Activated CD4-positive, alpha-beta T cell treated with anti-CD3 and anti-CD28 coated beads for 36 hours (primary cell): ENCODE data around the gene RNF44. TPM values are rescaled to one million over a fixed set of nuclear protein-coding genes. Genes with fewer than 3 reads are reported as not detected.

Experiments
- ATAC-seq: fragments of 200-7000 bp; cut with Tn5 transposase; one replicate; pipeline ENCODE4 v1.10.0; 2021; ENCODE audit warnings: mild to moderate bottlenecking, moderate library complexity
- CTCF ChIA-PET: fragments of 350-600 bp; sonication (Branson Sonifier 250); formaldehyde crosslinking; loops from one replicate; lab custom pipeline; 2021; ENCODE audit warnings: antibody characterized with exemption; lab: Charles Lee
- POLR2A ChIA-PET: fragments of 350-600 bp; sonication (Branson Sonifier 250); formaldehyde crosslinking; loops from one replicate; lab custom pipeline; 2021; ENCODE audit warnings: antibody characterized with exemption, inconsistent platforms; lab: Charles Lee
- DNase-seq: peaks from one replicate; pipeline ENCODE4 v3.0.0-alpha.2; 2020
- H3K27ac Mint-ChIP-seq: one replicate; pipeline ENCODE4 v1.8.0; 2021; ENCODE audit warnings: mixed read lengths
- H3K27me3 Mint-ChIP-seq: one replicate; pipeline ENCODE4 v1.8.0; 2021; ENCODE audit warnings: mixed read lengths
- H3K36me3 Mint-ChIP-seq: one replicate; pipeline ENCODE4 v1.8.0; 2021; ENCODE audit warnings: low read depth, mixed read lengths
- H3K4me1 Mint-ChIP-seq: one replicate; pipeline ENCODE4 v1.8.0; 2021; ENCODE audit warnings: mixed read lengths
- H3K4me3 Mint-ChIP-seq: one replicate; pipeline ENCODE4 v1.8.0; 2021; ENCODE audit warnings: mild to moderate bottlenecking, moderate library complexity, mixed read lengths
- H3K9me3 Mint-ChIP-seq: one replicate; pipeline ENCODE4 v1.8.0; 2021; ENCODE audit warnings: low read depth, mixed read lengths
- intact Hi-C, 2 experiments: fragments of 100-400 bp; cut with DNase I in 1 of 2; cut with micrococcal nuclease in 1 of 2; formaldehyde crosslinking; loops; one replicate each; pipeline versions ENCODE4 v1.14.2 to v1.15.1; 2022 to 2024; cut with DNase I, micrococcal nuclease
- total RNA-seq, 2 experiments: library from RNA; stranded (reverse); gene quantifications; one replicate each; pipeline ENCODE4 v1.2.3, GENCODE V29; 2021

Gene RNF44
- total RNA-seq, 2 experiments from 2014 or later: 61.6 to 62.9 TPM

GRCh38 chr5:176521286-176521685, 15.9 kb downstream of the RNF44 start:
- no peak overlapping the region for H3K4me3 Mint-ChIP-seq
- ATAC-seq (no peak), DNase-seq (no peak)
- ChIA-PET POLR2A (interaction anchor here (0.8 kb wide), 1 partner anchor 1683 kb away, joined by 4 read pairs; no protein-coding TSS in a partner anchor), CTCF (interaction anchor here (0.9 kb wide), 1 partner anchor 19 kb away, joined by 3 read pairs; no protein-coding TSS in a partner anchor)
- H3K27ac Mint-ChIP-seq: no peak overlapping the region
- no peaks in the 10 kb centered on the region for H3K9me3 Mint-ChIP-seq
- H3K27me3 Mint-ChIP-seq: no peaks in the 10 kb centered on the region
- H3K4me1 Mint-ChIP-seq: peaks cover 14% of the 10 kb centered on the region
- no peaks in the 10 kb centered on the region for H3K36me3 Mint-ChIP-seq
- intact Hi-C loops: no loop called here

- ATAC-seq: no peak
These were observed 17.1 kb downstream of the RNF44 start for GRCh38 chr5:176519810-176520720.

GRCh38 chr5:176517053-176517661, 20.0 kb downstream of the RNF44 start:
- Mint-ChIP-seq H3K4me3 (no peak overlapping the region), H3K9me3 (no peaks in the 10 kb centered on the region), H3K27me3 (no peaks in the 10 kb centered on the region), H3K36me3 (no peaks in the 10 kb centered on the region), H3K4me1 (peaks cover 8% of the 10 kb centered on the region), H3K27ac (no peak overlapping the region)
- no peak for ATAC-seq
- no peak for DNase-seq
- intact Hi-C loops: no loop called here
- ChIA-PET POLR2A (no interaction called here), CTCF (no interaction called here)

More at GRCh38 chr5:176519810-176520720, 17.1 kb downstream of the RNF44 start:
- intact Hi-C loops: no loop called here
- ChIA-PET CTCF (no interaction called here), POLR2A (no interaction called here)
- Mint-ChIP-seq H3K9me3 (no peaks in the 10 kb centered on the region), H3K27me3 (no peaks in the 10 kb centered on the region), H3K27ac (no peak overlapping the region), H3K36me3 (no peaks in the 10 kb centered on the region), H3K4me3 (no peak overlapping the region), H3K4me1 (peaks cover 18% of the 10 kb centered on the region)
- DNase-seq: no peak

- DNase-seq: no peak
- no peak for ATAC-seq
- ChIA-PET CTCF (no interaction called here), POLR2A (no interaction called here)
- intact Hi-C loops: no loop called here
- Mint-ChIP-seq H3K27ac (no peak overlapping the region), H3K9me3 (no peaks in the 10 kb centered on the region), H3K4me3 (no peak overlapping the region), H3K4me1 (peaks cover 8% of the 10 kb centered on the region), H3K27me3 (no peaks in the 10 kb centered on the region), H3K36me3 (no peaks in the 10 kb centered on the region)
These were observed 21.8 kb downstream of the RNF44 start for GRCh38 chr5:176515396-176515795.

- no peak overlapping the region for H3K4me3 Mint-ChIP-seq
- DNase-seq (no peak), ATAC-seq (no peak)
- CTCF ChIA-PET: interaction anchor here (0.6 kb wide), 1 partner anchor 41 kb away, joined by 3 read pairs; no protein-coding TSS in a partner anchor
- intact Hi-C loops: no loop called here
- POLR2A ChIA-PET: no interaction called here
- no peaks in the 10 kb centered on the region for H3K27me3 Mint-ChIP-seq
- H3K4me1 Mint-ChIP-seq: peaks cover 8% of the 10 kb centered on the region
- no peaks in the 10 kb centered on the region for H3K9me3 Mint-ChIP-seq
- H3K36me3 Mint-ChIP-seq: peaks cover 2% of the 10 kb centered on the region
- H3K27ac Mint-ChIP-seq: no peak overlapping the region
These were observed 22.8 kb downstream of the RNF44 start for GRCh38 chr5:176514244-176514950.

GRCh38 chr5:176513788-176514187, 23.4 kb downstream of the RNF44 start:
- intact Hi-C loops: no loop called here
- peaks cover 8% of the 10 kb centered on the region for H3K4me1 Mint-ChIP-seq
- H3K27me3 Mint-ChIP-seq: no peaks in the 10 kb centered on the region
- no peaks in the 10 kb centered on the region for H3K9me3 Mint-ChIP-seq
- no peak overlapping the region for H3K4me3 Mint-ChIP-seq
- POLR2A ChIA-PET: no interaction called here
- no peak for ATAC-seq
- CTCF ChIA-PET: interaction anchor here (0.6 kb wide), 1 partner anchor 40 kb away, joined by 3 read pairs; no protein-coding TSS in a partner anchor
- H3K27ac Mint-ChIP-seq: no peak overlapping the region
- peaks cover 3% of the 10 kb centered on the region for H3K36me3 Mint-ChIP-seq
- DNase-seq: no peak

GRCh38 chr5:176508603-176509002, 28.6 kb downstream of the RNF44 start:
- no peak for ATAC-seq

GRCh38 chr5:176507911-176508310, 29.3 kb downstream of the RNF44 start:
- H3K9me3 Mint-ChIP-seq: no peaks in the 10 kb centered on the region
- DNase-seq: no peak
- intact Hi-C loops: no loop called here
- CTCF ChIA-PET: no interaction called here
- peaks cover 39% of the 10 kb centered on the region for H3K36me3 Mint-ChIP-seq
- no peaks in the 10 kb centered on the region for H3K4me1 Mint-ChIP-seq
- no peak overlapping the region for H3K27ac Mint-ChIP-seq
- POLR2A ChIA-PET: interaction anchor here (0.6 kb wide), 1 partner anchor 94 kb away, joined by 10 read pairs; no protein-coding TSS in a partner anchor
- H3K27me3 Mint-ChIP-seq: no peaks in the 10 kb centered on the region
- H3K4me3 Mint-ChIP-seq: no peak overlapping the region
- ATAC-seq: no peak

More at GRCh38 chr5:176508603-176509002, 28.6 kb downstream of the RNF44 start:
- intact Hi-C loops: no loop called here
- CTCF ChIA-PET: no interaction called here
- no peak for DNase-seq
- H3K27me3 Mint-ChIP-seq: no peaks in the 10 kb centered on the region
- no peak overlapping the region for H3K4me3 Mint-ChIP-seq
- no peak overlapping the region for H3K27ac Mint-ChIP-seq
- POLR2A ChIA-PET: interaction anchor here (1.0 kb wide), 1 partner anchor 19 kb away, joined by 4 read pairs; no protein-coding TSS in a partner anchor
- H3K9me3 Mint-ChIP-seq: no peaks in the 10 kb centered on the region
- H3K4me1 Mint-ChIP-seq: no peaks in the 10 kb centered on the region
- H3K36me3 Mint-ChIP-seq: peaks cover 36% of the 10 kb centered on the region

- POLR2A ChIA-PET: no interaction called here
These were observed 33.7 kb downstream of the RNF44 start for GRCh38 chr5:176503496-176503895.

GRCh38 chr5:176501333-176501732, 35.9 kb downstream of the RNF44 start:
- POLR2A ChIA-PET: no interaction called here
- ATAC-seq (no peak), DNase-seq (no peak)
- Mint-ChIP-seq H3K4me3 (no peak overlapping the region), H3K36me3 (peaks cover 45% of the 10 kb centered on the region), H3K9me3 (no peaks in the 10 kb centered on the region), H3K27me3 (no peaks in the 10 kb centered on the region), H3K4me1 (no peaks in the 10 kb centered on the region), H3K27ac (no peak overlapping the region)
- CTCF ChIA-PET: interaction anchor here (0.7 kb wide), 1 partner anchor 111 kb away, joined by 3 read pairs; no protein-coding TSS in a partner anchor
- intact Hi-C loops: no loop called here

More at GRCh38 chr5:176503496-176503895, 33.7 kb downstream of the RNF44 start:
- ATAC-seq (no peak), DNase-seq (no peak)
- Mint-ChIP-seq H3K4me1 (no peaks in the 10 kb centered on the region), H3K27ac (no peak overlapping the region), H3K36me3 (peaks cover 54% of the 10 kb centered on the region), H3K9me3 (no peaks in the 10 kb centered on the region), H3K27me3 (no peaks in the 10 kb centered on the region), H3K4me3 (no peak overlapping the region)
- intact Hi-C loops: no loop called here
- CTCF ChIA-PET: no interaction called here

GRCh38 chr5:176500511-176500910, 36.7 kb downstream of the RNF44 start:
- intact Hi-C loops: no loop called here
- ChIA-PET CTCF (no interaction called here), POLR2A (interaction anchor here (0.6 kb wide), 1 partner anchor 88 kb away, joined by 3 read pairs; no protein-coding TSS in a partner anchor)
- Mint-ChIP-seq H3K27me3 (no peaks in the 10 kb centered on the region), H3K9me3 (no peaks in the 10 kb centered on the region), H3K4me1 (no peaks in the 10 kb centered on the region), H3K36me3 (peaks cover 44% of the 10 kb centered on the region), H3K27ac (no peak overlapping the region), H3K4me3 (no peak overlapping the region)
- ATAC-seq: no peak
- DNase-seq: no peak
